A673 (cell line): ENCODE data around the gene SLC25A26. TPM values are rescaled to one million over a fixed set of nuclear protein-coding genes. Genes with fewer than 3 reads are reported as not detected.

Source experiments
- BruUV-seq: library from RNA; stranded (reverse); fragments of 400-500 nt; replicated peaks from 2 replicates; lab custom pipeline; 2021; lab: Mats Ljungman, UMichigan
- CTCF ChIA-PET: fragments of 300-600 bp; sonication (Branson Sonifier 250); formaldehyde crosslinking; loops from one replicate; lab custom pipeline; 2022; ENCODE audit warnings: antibody characterized with exemption; lab: Charles Lee
- POLR2A ChIA-PET: fragments of 300-600 bp; sonication (Branson Sonifier 250); formaldehyde crosslinking; loops from one replicate; lab custom pipeline; 2022; ENCODE audit warnings: antibody characterized with exemption; ENCODE audit not compliant: low non-redundant PET; lab: Charles Lee
- DNase-seq: peaks from one replicate; pipeline ENCODE4 v3.0.0-alpha.2; 2015; ENCODE audit warnings: low spot score
- H3K27ac ChIP-seq: fragments of 200-600 bp; sonication (generic); 2 replicates; pipeline ENCODE4 v1.5.1; 2016; ENCODE audit warnings: mixed run types, low read depth, mild to moderate bottlenecking, mixed read lengths, antibody characterized with exemption, low read length; ENCODE audit not compliant: poor library complexity, severe bottlenecking
- H3K27me3 ChIP-seq: fragments of 200-600 bp; sonication (generic); replicated peaks from 2 replicates; pipeline ENCODE4 v1.6.1; 2017; ENCODE audit warnings: mixed run types, low read depth, mild to moderate bottlenecking, mixed read lengths, antibody characterized with exemption, low read length; ENCODE audit not compliant: insufficient read depth, poor library complexity
- H3K36me3 ChIP-seq: fragments of 200-600 bp; sonication (generic); 2 replicates; pipeline ENCODE4 v1.6.1; 2016; ENCODE audit warnings: mixed run types, mild to moderate bottlenecking, mixed read lengths, antibody characterized with exemption, low read length; ENCODE audit not compliant: insufficient read depth, poor library complexity, severe bottlenecking
- H3K4me1 ChIP-seq: fragments of 200-600 bp; sonication (generic); 2 replicates; pipeline ENCODE4 v1.6.1; 2017; ENCODE audit warnings: mixed run types, mild to moderate bottlenecking, mixed read lengths, antibody characterized with exemption, low read length; ENCODE audit not compliant: insufficient read depth, poor library complexity, severe bottlenecking
- H3K4me3 ChIP-seq: fragments of 200-600 bp; sonication (generic); 2 replicates; pipeline ENCODE4 v1.5.1; 2016; ENCODE audit warnings: low read depth, mixed run types, mild to moderate bottlenecking, mixed read lengths, low read length; ENCODE audit not compliant: poor library complexity, severe bottlenecking
- H3K9me3 ChIP-seq: fragments of 200-600 bp; sonication (generic); 2 replicates; pipeline ENCODE4 v1.6.1; 2016; ENCODE audit warnings: mixed run types, low read depth, mild to moderate bottlenecking, mixed read lengths, antibody characterized with exemption, low read length; ENCODE audit not compliant: poor library complexity, severe bottlenecking
- EZH2 ChIP-seq: fragments of 200-600 bp; sonication (generic); IDR thresholded peaks from 2 replicates; pipeline ENCODE4 v1.6.1; 2017; ENCODE audit warnings: borderline replicate concordance, low read depth, mild to moderate bottlenecking, mixed read lengths, antibody characterized with exemption, low read length; ENCODE audit not compliant: poor library complexity, severe bottlenecking
- intact Hi-C: fragments of 100-400 bp; cut with micrococcal nuclease; formaldehyde crosslinking; loops from one replicate; pipeline ENCODE4 v1.10.0; 2022; ENCODE audit not compliant: unreplicated experiment
- total RNA-seq: library from RNA; stranded (reverse); gene quantifications from 2 replicates; pipeline ENCODE4 v1.2.3, GENCODE V29; 2021
- TF ChIP-seq, protein P1 (sequence below): fragments of 300-800, 200-600 bp; sonication (generic); conservative IDR thresholded peaks from 2 replicates; pipeline ENCODE4 v1.5.1; 2017; ENCODE audit warnings: low read depth, mild to moderate bottlenecking, antibody characterized with exemption, low read length, moderate library complexity, mixed read lengths

Gene SLC25A26
- total RNA-seq, 1 experiment from 2014 or later: 8.9 TPM

DNA sequence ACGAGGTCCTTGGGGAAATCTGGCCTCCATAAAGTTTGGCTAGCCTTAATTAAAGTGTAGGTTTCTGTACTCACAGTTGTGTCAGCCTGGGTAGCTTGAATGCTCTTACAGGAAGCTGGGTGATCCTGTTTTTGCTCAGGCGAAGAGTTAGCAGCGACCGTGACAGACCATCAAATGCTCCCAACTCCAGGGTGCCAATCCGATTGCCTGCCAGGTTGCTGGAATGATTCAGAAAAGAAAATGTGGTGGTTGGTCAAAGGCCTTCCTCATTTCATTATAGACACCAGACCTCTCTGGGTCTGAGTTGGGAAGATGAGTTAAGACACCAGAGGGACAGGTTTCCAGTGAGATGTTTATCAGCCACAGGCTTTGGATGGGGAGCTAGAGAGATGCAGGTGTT lies 194.0 kb downstream of the SLC25A26 start:
- DNase-seq: no peak
- Histone ChIP-seq H3K9me3 (no peaks in the 10 kb centered on the region), H3K4me1 (no peaks in the 10 kb centered on the region), H3K27ac (no peak overlapping the region), H3K36me3 (no peaks in the 10 kb centered on the region), H3K27me3 (no peaks in the 10 kb centered on the region), H3K4me3 (no peak overlapping the region)
- intact Hi-C loops: no loop called here
- TF ChIP-seq EZH2: no peak
- TF ChIP-seq, protein P1, sequence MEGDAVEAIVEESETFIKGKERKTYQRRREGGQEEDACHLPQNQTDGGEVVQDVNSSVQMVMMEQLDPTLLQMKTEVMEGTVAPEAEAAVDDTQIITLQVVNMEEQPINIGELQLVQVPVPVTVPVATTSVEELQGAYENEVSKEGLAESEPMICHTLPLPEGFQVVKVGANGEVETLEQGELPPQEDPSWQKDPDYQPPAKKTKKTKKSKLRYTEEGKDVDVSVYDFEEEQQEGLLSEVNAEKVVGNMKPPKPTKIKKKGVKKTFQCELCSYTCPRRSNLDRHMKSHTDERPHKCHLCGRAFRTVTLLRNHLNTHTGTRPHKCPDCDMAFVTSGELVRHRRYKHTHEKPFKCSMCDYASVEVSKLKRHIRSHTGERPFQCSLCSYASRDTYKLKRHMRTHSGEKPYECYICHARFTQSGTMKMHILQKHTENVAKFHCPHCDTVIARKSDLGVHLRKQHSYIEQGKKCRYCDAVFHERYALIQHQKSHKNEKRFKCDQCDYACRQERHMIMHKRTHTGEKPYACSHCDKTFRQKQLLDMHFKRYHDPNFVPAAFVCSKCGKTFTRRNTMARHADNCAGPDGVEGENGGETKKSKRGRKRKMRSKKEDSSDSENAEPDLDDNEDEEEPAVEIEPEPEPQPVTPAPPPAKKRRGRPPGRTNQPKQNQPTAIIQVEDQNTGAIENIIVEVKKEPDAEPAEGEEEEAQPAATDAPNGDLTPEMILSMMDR: no peak
- ChIA-PET CTCF (no interaction called here), POLR2A (no interaction called here)
- no TSS peak for BruUV-seq

DNA sequence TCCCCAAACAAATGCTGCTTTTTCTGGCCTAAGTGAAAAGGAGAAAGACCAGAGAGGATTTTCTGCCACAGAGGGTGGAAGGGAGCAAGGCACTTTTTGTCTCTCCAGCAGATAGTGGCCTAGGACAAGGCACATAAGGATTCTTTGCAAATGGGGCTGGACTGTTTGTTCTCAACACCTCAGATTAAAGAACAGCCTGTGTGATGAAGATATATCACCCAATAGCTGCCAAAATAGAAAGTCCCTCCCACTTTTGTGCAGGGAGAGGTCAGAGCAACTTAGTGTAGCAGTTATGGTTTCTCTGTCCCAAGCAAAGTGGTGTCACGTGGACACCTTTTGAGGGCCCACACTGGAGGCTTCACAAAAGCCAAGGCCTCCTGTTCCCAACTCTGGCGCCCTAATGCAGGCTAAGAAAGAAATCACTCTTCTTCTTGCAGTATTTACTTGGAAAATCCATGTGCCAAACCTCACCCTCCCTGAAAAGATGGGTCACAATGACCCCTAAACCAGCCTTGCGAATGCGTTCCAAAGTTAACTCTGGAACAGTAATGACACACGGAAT lies 195.1 kb downstream of the SLC25A26 start:
- intact Hi-C loops: no loop called here
- ChIA-PET CTCF (no interaction called here), POLR2A (no interaction called here)
- no TSS peak for BruUV-seq
- Histone ChIP-seq H3K4me3 (no peak overlapping the region), H3K9me3 (no peaks in the 10 kb centered on the region), H3K27me3 (no peaks in the 10 kb centered on the region), H3K4me1 (no peaks in the 10 kb centered on the region), H3K36me3 (no peaks in the 10 kb centered on the region), H3K27ac (no peak overlapping the region)
- no peak for TF ChIP-seq EZH2
- TF ChIP-seq, protein P1: no peak
- no peak for DNase-seq

DNA sequence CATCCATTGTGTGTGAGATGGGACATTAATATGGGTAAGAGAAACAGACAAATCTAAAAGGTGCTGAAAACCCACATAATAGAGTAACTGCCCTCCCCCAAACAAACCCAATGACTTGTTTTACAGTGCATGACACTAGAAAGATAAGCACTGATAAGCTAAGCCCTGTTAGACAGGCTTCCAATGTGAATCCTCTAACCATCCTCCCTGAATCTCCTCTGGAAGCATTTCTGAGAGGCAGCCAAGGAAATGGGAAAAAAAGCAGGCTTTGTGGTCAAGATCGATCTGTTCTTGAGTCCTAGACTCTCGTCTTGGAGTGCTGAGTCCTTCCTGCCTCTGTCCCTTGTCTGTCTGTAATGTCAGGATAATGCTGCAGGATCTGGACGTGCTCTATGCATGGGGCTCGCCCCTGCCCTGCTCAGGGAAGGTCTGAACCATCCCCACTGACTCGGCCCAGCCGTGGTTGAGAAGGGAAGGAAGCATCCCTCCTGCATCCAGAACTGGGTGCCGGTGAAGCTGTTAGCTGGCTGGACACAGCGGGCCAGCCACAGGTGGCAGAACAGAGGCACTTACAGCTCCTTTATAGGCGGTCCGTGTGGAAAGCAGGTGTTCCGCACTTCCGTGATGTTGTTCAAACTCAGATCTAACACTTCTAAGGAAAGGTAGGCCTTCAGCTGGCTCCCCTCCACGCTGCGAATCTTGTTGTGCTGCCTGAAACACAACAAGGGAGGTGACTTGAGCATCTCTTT lies 195.9 kb downstream of the SLC25A26 start:
- Histone ChIP-seq H3K9me3 (no peaks in the 10 kb centered on the region), H3K36me3 (no peaks in the 10 kb centered on the region), H3K4me3 (no peak overlapping the region), H3K27me3 (no peaks in the 10 kb centered on the region), H3K27ac (no peak overlapping the region), H3K4me1 (no peaks in the 10 kb centered on the region)
- no TSS peak for BruUV-seq
- no peak for DNase-seq
- intact Hi-C loops: no loop called here
- ChIA-PET POLR2A (no interaction called here), CTCF (no interaction called here)
- TF ChIP-seq, protein P1: no peak
- no peak for TF ChIP-seq EZH2
